Testis (tissue), 2 donors: Measurements from ENCODE around the gene ZC3H10.

Source experiments
- POLR2A ChIP-seq: fragments of 450-650 bp; IDR thresholded peaks from one replicate; pipeline ENCODE4 v1.6.1; 2017; ENCODE audit warnings: antibody characterized with exemption, mild to moderate bottlenecking, moderate library complexity
- TF ChIP-seq, protein P1 (sequence below), 3 experiments: fragments of 450-650 bp in 2 of 3; fragments of 200-600 bp in 1 of 3; sonication (generic) in 1 of 3; IDR thresholded peaks; one replicate each; pipeline ENCODE4 v1.5.1; 2016 to 2019; ENCODE audit warnings: antibody characterized with exemption in 3 of 3, mild to moderate bottlenecking in 2 of 3, moderate library complexity in 1 of 3

DNA sequence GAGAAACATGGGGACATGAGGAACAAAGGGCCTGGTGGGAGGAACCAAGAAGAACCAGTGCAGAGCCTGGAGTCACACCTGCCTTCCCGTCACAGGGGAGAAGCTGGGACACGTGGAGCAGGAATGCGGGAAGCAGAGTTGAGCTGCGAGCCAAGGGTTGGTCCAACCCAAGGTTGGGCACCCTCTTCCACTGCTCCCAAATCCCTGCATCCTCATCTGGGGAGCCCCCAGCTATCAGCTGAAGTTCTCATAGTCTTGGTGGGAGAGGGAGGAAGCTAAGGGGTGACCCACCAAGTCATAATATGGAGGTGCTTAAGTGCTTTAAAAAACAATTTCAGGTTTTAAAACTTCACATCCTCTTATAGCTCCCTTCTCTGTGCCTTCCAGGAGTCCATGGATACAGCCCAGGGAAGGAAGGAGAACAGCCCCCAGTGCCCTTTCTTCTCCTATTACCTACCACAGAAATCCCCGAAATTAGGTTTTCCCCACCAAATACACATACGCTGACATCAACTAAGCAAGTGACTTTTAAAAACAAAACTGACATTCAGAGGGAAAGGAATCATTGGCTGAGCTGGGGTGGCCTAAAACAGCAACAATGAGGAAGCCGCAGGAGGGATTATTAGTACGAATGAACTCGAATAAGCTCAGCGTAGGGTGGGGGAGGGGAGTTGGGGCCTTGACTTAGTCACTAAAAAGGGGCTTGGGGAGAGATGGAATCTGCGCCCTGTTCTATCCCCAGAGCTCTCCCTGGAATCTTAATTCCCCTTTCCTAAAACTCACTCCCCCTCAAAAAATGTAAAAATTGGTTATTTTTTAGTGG, 44.6 kb downstream of the ZC3H10 start:
- TF ChIP-seq, protein P1, sequence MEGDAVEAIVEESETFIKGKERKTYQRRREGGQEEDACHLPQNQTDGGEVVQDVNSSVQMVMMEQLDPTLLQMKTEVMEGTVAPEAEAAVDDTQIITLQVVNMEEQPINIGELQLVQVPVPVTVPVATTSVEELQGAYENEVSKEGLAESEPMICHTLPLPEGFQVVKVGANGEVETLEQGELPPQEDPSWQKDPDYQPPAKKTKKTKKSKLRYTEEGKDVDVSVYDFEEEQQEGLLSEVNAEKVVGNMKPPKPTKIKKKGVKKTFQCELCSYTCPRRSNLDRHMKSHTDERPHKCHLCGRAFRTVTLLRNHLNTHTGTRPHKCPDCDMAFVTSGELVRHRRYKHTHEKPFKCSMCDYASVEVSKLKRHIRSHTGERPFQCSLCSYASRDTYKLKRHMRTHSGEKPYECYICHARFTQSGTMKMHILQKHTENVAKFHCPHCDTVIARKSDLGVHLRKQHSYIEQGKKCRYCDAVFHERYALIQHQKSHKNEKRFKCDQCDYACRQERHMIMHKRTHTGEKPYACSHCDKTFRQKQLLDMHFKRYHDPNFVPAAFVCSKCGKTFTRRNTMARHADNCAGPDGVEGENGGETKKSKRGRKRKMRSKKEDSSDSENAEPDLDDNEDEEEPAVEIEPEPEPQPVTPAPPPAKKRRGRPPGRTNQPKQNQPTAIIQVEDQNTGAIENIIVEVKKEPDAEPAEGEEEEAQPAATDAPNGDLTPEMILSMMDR (IDR thresholded peaks at IDR 0.05): no peak
- no peak for TF ChIP-seq POLR2A
